HEK293 (cell line): ENCODE results near the gene BLVRB.

ENCODE experiments used
- CTCF ChIA-PET: fragments of 350-600 bp; formaldehyde crosslinking; extraction: SDS; loops from one replicate; lab custom pipeline; 2021; ENCODE audit warnings: antibody characterized with exemption; lab: Yijun Ruan, JAX
- POLR2A ChIA-PET: fragments of 300-600 bp; formaldehyde crosslinking; extraction: SDS; loops from one replicate; lab custom pipeline; 2020; ENCODE audit warnings: antibody characterized with exemption, inconsistent platforms; lab: Yijun Ruan, JAX
- H3K27ac ChIP-seq: fragments of 200-500 bp; sonication (Bioruptor generic); 2 replicates; pipeline ENCODE4 v1.5.1; 2014; ENCODE audit warnings: low read depth, low read length, control low read depth, inconsistent platforms; ENCODE audit errors: extremely low read depth
- H3K36me3 ChIP-seq, 2 experiments: fragments of 200-500 bp in 1 of 2; sonication (Bioruptor generic) in 1 of 2; 1 replicate in 1 of 2; 2 replicates in 1 of 2; pipeline ENCODE4 v1.5.1; 2014 to 2017; ENCODE audit warnings: inconsistent platforms in 2 of 2, low read length in 2 of 2; ENCODE audit not compliant: control insufficient read depth in 2 of 2, insufficient read depth in 1 of 2
- H3K4me1 ChIP-seq: fragments of 200-500 bp; sonication (Bioruptor generic); 2 replicates; pipeline ENCODE4 v1.5.1; 2014; ENCODE audit warnings: mild to moderate bottlenecking, low read length, inconsistent platforms; ENCODE audit not compliant: control insufficient read depth, insufficient read depth
- H3K4me3 ChIP-seq: 2 replicates; pipeline ENCODE4 v1.5.1; 2011; ENCODE audit warnings: low read depth, mild to moderate bottlenecking, control low read depth, low read length, moderate library complexity
- H3K9me3 ChIP-seq: fragments of 200-500 bp; sonication (Bioruptor generic); 2 replicates; pipeline ENCODE4 v1.5.1; 2014; ENCODE audit warnings: low read depth, low read length, inconsistent platforms; ENCODE audit not compliant: control insufficient read depth, insufficient read depth
- EGR2 ChIP-seq: fragments of 450-650 bp; formaldehyde crosslinking; IDR thresholded peaks from 2 replicates; pipeline ENCODE4 v1.5.1; 2016; ENCODE audit warnings: low read depth, missing biosample characterization, missing genetic modification characterization
- KLF1 ChIP-seq: fragments of 450-650 bp; formaldehyde crosslinking; IDR thresholded peaks from 2 replicates; pipeline ENCODE4 v1.5.1; 2016; ENCODE audit warnings: missing biosample characterization, missing genetic modification characterization
- KLF16 ChIP-seq: fragments of 450-650 bp; formaldehyde crosslinking; IDR thresholded peaks from 2 replicates; pipeline ENCODE4 v1.5.1; 2017; ENCODE audit warnings: missing biosample characterization, missing genetic modification characterization
- ZIC2 ChIP-seq: fragments of 450-650 bp; formaldehyde crosslinking; IDR thresholded peaks from 2 replicates; pipeline ENCODE4 v1.5.1; 2016; ENCODE audit warnings: missing biosample characterization, missing genetic modification characterization
- ZNF121 ChIP-seq: fragments of 450-650 bp; formaldehyde crosslinking; IDR thresholded peaks from 2 replicates; pipeline ENCODE4 v1.5.1; 2016; ENCODE audit warnings: missing biosample characterization, missing genetic modification characterization
- ZNF202 ChIP-seq: fragments of 450-650 bp; formaldehyde crosslinking; IDR thresholded peaks from 2 replicates; pipeline ENCODE4 v1.5.1; 2016; ENCODE audit warnings: missing biosample characterization, missing genetic modification characterization, borderline replicate concordance
- ZNF266 ChIP-seq: fragments of 450-650 bp; formaldehyde crosslinking; IDR thresholded peaks from 2 replicates; pipeline ENCODE4 v1.5.1; 2016; ENCODE audit warnings: missing biosample characterization, missing genetic modification characterization, low read depth
- ZNF404 ChIP-seq: fragments of 450-650 bp; formaldehyde crosslinking; IDR thresholded peaks from 2 replicates; pipeline ENCODE4 v1.5.1; 2017; ENCODE audit warnings: missing biosample characterization, missing genetic modification characterization
- ZNF433 ChIP-seq: fragments of 450-650 bp; formaldehyde crosslinking; IDR thresholded peaks from 2 replicates; pipeline ENCODE4 v1.5.1; 2016; ENCODE audit warnings: missing biosample characterization, missing genetic modification characterization, low read depth
- ZNF513 ChIP-seq: fragments of 450-650 bp; IDR thresholded peaks from 2 replicates; pipeline ENCODE4 v1.5.1; 2018; ENCODE audit warnings: missing biosample characterization, missing genetic modification characterization
- ZNF544 ChIP-seq: fragments of 450-650 bp; formaldehyde crosslinking; IDR thresholded peaks from 2 replicates; pipeline ENCODE4 v1.5.0; 2017; ENCODE audit warnings: missing biosample characterization, missing genetic modification characterization
- ZNF571 ChIP-seq: fragments of 450-650 bp; formaldehyde crosslinking; IDR thresholded peaks from 2 replicates; pipeline ENCODE4 v1.5.0; 2017; ENCODE audit warnings: missing biosample characterization, missing genetic modification characterization
- ZNF580 ChIP-seq: fragments of 450-650 bp; formaldehyde crosslinking; IDR thresholded peaks from 2 replicates; pipeline ENCODE4 v1.5.1; 2016; ENCODE audit warnings: missing biosample characterization, missing genetic modification characterization
- ZNF664 ChIP-seq: fragments of 450-650 bp; formaldehyde crosslinking; IDR thresholded peaks from 2 replicates; pipeline ENCODE4 v1.5.1; 2016; ENCODE audit warnings: missing biosample characterization, missing genetic modification characterization
- TF ChIP-seq, protein P1 (sequence below): sonication (generic); formaldehyde crosslinking; IDR thresholded peaks from 2 replicates; pipeline ENCODE4 v1.8.1; 2022; ENCODE audit warnings: mild to moderate bottlenecking, moderate library complexity, missing genetic modification reagents
- TF ChIP-seq, protein P2 (sequence below): fragments of 450-650 bp; formaldehyde crosslinking; IDR thresholded peaks from 2 replicates; pipeline ENCODE4 v1.5.1; 2016; ENCODE audit warnings: missing biosample characterization, missing genetic modification characterization, low read depth

BLVRB gene

DNA sequence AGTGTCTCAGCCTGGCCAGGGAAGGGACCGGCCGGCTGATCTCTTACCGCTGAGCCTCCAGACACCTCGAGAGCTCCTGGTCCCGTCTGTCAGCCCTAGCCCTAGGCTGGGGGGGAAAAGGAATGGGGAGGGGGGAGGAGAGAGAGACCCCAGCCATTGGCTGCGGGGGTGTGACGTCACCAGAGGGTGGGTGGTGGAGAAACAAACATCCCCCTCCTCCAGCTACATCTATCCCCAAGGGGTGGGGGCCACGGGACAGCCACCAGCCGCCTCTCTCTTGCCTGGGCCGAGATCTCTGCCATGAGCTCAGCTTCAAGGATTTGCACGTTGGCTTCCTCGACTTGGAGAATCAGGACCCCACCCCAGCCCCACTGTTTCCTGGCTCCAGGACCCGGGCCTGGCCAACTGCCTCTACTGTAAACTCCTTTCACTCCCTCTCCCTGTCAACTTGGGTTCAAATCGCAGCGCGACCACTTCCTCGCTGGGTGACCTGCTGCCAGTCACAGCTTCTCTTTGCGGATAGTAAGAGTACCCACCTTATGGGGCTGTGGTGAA, 52.2 kb downstream of the BLVRB start, which contains the start of gene PRX (continued):
- TF ChIP-seq, protein P1, sequence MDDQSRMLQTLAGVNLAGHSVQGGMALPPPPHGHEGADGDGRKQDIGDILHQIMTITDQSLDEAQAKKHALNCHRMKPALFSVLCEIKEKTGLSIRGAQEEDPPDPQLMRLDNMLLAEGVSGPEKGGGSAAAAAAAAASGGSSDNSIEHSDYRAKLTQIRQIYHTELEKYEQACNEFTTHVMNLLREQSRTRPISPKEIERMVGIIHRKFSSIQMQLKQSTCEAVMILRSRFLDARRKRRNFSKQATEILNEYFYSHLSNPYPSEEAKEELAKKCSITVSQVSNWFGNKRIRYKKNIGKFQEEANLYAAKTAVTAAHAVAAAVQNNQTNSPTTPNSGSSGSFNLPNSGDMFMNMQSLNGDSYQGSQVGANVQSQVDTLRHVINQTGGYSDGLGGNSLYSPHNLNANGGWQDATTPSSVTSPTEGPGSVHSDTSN, result no peak
- TF ChIP-seq ZNF202 (tag by site-specific recombination) (no peak), ZNF121 (tag by site-specific recombination) (no peak), KLF16 (tag by site-specific recombination) (no peak), ZNF571 (tag by site-specific recombination) (no peak), ZNF404 (tag by site-specific recombination) (no peak), KLF1 (tag by site-specific recombination) (no peak), ZNF266 (tag by site-specific recombination) (no peak), EGR2 (no peak), ZNF513 (tag by site-specific recombination) (no peak)

DNA sequence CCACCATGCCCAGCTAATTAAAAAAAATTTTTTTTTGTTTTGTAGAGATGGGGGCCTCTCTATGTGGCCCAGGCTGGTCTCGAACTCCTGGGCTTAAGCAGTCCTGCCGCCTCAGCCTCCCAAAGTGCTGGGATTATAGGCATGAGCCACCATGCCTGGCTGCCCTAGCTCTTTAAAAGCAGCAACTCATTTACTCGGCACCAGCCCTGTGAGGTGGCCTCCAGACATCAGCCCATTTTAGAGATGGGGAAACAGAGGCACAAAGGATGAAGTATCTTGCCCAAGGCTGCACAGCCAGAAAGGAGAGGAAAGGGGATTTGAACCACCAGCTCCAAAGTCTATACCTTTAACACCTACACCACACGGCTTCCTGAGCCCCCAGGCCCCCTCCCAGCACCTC, 52.7 kb downstream of the BLVRB start:
- CTCF ChIA-PET, result interaction anchor here (0.6 to 4.4 kb wide), 9 partner anchors 8 to 222 kb away, joined by 3 to 37 read pairs (median 3); partner anchors contain the start of gene SERTAD1
- 0 out of 2 replicates have a peak, but pooled peaks have one; percentile 19 for TF ChIP-seq ZNF580
- TF ChIP-seq, protein P2, sequence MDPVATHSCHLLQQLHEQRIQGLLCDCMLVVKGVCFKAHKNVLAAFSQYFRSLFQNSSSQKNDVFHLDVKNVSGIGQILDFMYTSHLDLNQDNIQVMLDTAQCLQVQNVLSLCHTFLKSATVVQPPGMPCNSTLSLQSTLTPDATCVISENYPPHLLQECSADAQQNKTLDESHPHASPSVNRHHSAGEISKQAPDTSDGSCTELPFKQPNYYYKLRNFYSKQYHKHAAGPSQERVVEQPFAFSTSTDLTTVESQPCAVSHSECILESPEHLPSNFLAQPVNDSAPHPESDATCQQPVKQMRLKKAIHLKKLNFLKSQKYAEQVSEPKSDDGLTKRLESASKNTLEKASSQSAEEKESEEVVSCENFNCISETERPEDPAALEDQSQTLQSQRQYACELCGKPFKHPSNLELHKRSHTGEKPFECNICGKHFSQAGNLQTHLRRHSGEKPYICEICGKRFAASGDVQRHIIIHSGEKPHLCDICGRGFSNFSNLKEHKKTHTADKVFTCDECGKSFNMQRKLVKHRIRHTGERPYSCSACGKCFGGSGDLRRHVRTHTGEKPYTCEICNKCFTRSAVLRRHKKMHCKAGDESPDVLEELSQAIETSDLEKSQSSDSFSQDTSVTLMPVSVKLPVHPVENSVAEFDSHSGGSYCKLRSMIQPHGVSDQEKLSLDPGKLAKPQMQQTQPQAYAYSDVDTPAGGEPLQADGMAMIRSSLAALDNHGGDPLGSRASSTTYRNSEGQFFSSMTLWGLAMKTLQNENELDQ (tag by site-specific recombination), result no peak
- peak; percentile 55; the same call in 1 of the 2 replicates for TF ChIP-seq ZNF121 (tag by site-specific recombination)
- TF ChIP-seq, all 188 proteins: peak for 2
- Histone ChIP-seq H3K27ac (no peak overlapping the region), H3K4me3 (no peak overlapping the region), H3K9me3 (no peaks in the 10 kb centered on the region), H3K4me1 (peaks cover 8% of the 10 kb centered on the region; the same call in 1 of the 2 replicates), H3K36me3 (no peaks in the 10 kb centered on the region)
- POLR2A ChIA-PET, result interaction anchor here (0.6 to 5.5 kb wide), 7 partner anchors 8 to 137 kb away, joined by 3 to 38 read pairs (median 4); partner anchors contain the start of genes BLVRB, C19orf47, PLD3 and SERTAD1

GRCh38 chr19:40411958-40412499, 53.5 kb downstream of the BLVRB start:
- POLR2A ChIA-PET, result interaction anchor here (0.6 to 5.5 kb wide), 6 partner anchors 8 to 137 kb away, joined by 3 to 38 read pairs (median 6); partner anchors contain the start of gene SERTAD1
- no peak overlapping the region for H3K27ac ChIP-seq
- no peaks in the 10 kb centered on the region for H3K36me3 ChIP-seq
- H3K9me3 ChIP-seq, result no peaks in the 10 kb centered on the region
- peaks cover 4% of the 10 kb centered on the region; the same call in 1 of the 2 replicates for H3K4me1 ChIP-seq
- TF ChIP-seq ZNF664 (tag by site-specific recombination), result 0 out of 2 replicates have a peak, but pooled peaks have one; percentile 8
- TF ChIP-seq ZNF544 (tag by site-specific recombination), result no peak
- TF ChIP-seq ZNF433 (tag by site-specific recombination), result no peak
- peak; percentile 24; the same call in 1 of the 2 replicates for TF ChIP-seq ZIC2 (tag by site-specific recombination)
- H3K4me3 ChIP-seq, result no peak overlapping the region
- CTCF ChIA-PET, result interaction anchor here (0.6 to 4.4 kb wide), 7 partner anchors 8 to 223 kb away, joined by 3 to 37 read pairs (median 4); partner anchors contain the start of gene SERTAD1
